Forelimb muscle (tissue), 1 donor: Measurements from ENCODE around the gene PRAME. TPM values are rescaled to one million over a fixed set of nuclear protein-coding genes. Genes with fewer than 3 reads are reported as not detected.
"Not testable (repeated sequence)": the region's sequence is repeated elsewhere in the genome, so short reads cannot be mapped to it uniquely, and the experiment has no call there.

Source experiments
- DNase-seq: peaks from one replicate; pipeline ENCODE4 v3.0.0-alpha.2; 2013; ENCODE audit warnings: low read depth
- polyA plus RNA-seq: library from polyadenylated mRNA; unstranded; fragments of 120-200 nt; gene quantifications from one replicate; pipeline ENCODE4 v1.2.1, GENCODE V29; 2013; ENCODE audit not compliant: insufficient read length

The PRAME gene
- polyA plus RNA-seq, 1 donor, result not detected

DNA sequence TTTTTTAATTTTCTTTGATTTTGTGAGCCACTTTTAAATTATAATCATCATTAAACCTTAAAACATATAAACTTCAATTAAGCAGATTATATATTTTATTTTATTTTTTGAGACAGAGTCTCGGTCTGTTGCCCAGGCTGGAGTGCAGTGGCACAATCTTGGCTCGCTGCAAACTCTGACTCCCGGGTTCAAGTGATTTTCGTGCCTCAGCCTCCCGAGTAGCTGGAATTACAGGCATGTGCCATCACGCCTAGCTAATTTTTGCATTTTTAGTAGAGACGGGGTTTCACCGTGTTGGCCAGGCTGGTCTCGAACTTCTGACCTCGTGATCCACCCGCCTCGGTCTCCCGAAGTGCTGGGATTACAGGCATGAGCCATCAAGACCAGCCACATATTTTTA lies 22.5 kb upstream of the PRAME start:
- DNase-seq, result not testable (repeated sequence)

DNA sequence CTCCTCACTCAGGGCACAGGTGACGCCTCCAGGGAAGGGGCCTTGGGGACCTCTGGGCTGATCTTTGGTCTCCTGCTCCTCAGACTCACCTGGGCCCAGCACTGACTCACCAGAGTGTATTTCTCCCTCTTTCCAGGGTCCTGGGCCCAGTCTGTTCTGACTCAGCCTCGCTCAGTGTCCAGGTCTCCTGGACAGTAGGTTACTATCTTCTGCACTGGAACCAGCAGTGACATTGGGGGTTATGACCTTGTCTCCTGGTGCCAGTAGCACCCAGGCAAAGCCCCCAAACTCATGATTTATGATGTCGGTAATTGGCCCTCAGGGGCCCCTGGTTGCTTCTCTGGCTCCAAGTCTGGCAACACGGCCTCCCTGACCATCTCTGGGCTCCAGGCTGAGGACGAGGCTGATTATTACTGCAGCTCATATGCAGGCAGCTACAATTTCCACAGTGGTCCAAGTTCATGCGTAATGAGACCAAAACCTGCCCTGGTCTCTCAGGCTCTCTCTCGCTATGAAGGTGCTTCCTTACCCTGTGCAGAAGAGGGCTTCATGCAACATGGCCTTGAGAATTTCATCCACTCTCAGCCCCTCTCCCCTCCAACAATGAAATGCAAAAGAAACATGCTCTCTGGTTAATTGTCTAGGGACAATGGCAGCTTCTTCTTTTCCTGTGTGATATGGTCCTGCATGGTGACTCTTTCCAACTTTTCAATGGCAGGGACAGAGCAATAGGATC lies 21.0 kb upstream of the PRAME start:
- DNase-seq, result no peak

DNA sequence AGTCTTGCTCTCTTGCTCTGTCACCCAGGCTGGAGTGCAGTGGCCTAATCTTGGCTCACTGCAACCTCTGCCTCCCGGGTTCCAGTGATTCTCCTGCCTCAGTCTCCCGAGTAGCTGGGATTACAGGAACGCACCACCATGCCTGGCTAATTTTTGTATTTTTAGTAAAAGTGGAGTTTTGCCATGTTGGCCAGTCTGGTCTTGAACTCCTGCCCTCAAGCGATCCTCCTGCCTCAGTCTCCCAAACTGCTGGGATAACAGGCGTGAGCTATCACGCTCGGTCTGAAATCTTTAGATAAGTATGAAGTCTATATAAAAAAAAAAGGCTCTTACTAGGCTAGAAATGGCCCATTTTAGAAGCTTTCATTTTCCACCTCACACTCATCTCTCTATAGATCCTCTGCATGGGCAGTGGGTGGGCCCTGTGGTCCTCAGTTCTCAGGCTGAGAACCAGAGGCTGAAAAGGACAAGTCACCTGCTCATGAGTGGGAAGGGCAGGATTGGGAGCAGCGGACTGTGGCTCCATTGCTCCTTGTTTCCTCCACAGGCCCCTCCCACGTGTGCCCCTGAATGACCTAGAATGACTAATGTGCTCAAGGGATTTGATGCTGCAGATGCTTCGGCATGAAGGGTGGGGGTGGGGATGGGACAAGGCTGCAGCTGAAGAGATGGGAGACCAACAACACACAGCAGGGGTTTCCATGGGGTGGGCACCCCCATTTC lies 19.8 kb upstream of the PRAME start:
- DNase-seq, result no peak

DNA sequence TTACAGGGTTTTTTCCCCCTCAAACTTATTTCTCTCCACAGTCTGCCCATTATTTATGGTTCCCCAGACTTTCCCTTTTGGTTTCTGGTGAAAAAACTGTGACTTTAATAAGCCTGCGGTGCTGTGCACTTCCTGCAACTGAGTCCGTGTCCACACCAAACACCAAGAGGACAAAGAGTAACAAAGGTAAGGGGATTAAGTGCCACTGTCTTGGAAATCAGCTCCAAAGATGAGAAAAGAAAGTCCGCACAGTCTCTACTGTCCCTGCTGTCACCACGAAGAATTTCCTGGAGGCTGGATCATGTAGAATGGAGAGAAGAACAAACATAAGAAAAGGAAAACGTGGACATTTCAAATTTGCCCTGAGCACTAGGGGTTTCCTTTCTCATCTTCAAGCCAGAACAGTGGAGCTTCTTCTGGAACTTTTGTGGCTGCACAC lies 17.9 kb upstream of the PRAME start:
- no peak for DNase-seq

DNA sequence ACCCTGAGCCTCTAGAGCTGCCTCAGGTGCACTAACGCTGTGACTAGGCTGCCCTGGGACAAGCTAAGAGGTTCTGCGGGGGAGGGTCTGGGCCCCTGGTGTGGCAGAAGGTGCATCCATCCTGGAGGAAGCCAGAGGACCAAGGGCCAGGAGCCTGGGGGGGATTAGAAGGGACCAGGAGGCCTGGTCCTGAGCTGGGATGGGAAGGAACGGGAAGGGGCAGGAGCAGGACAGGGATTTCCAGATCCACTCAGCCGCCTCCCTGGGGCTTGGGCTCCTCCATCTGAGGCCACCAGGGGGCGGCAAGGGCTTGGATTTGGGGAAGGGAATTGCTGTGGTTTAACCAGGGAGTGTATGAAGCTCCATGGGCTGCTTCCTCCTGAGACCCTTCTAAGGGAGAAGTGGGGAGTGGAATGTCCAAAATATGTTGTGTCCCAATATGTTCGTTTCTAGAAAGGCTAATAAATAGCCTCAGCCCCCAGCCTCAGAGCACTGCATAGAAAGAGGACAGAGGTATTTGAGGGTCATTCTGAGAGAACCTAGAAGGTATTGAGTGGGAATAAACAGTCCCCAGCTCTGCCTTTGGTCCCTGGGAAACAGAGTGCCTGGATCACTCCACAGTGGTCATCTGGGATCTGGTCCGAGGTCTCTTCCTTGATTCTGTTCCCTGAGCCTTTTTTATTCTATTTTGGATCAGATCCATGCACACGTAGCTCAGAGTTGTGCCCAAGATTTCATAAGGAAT lies 17.4 kb upstream of the PRAME start:
- DNase-seq, result no peak

DNA sequence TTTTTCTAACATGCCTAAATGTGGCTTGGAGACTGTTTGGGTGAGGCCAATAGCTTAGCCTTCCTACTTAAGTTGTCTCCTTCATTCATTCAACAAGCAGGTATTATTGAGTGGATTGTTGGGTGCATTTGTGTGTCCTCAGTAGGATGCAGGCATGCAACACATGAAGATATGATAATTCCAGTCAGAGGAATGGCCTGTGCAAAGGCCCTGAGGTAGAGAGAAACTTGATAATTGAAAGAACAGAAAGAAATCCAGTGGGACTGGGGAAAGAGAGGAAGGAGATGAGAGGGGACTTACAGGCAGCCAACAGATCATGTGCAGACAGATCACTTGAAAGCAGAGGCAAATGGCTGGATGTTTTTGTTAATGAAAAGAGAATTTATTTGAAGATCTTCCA lies 15.3 kb upstream of the PRAME start:
- no peak for DNase-seq

DNA sequence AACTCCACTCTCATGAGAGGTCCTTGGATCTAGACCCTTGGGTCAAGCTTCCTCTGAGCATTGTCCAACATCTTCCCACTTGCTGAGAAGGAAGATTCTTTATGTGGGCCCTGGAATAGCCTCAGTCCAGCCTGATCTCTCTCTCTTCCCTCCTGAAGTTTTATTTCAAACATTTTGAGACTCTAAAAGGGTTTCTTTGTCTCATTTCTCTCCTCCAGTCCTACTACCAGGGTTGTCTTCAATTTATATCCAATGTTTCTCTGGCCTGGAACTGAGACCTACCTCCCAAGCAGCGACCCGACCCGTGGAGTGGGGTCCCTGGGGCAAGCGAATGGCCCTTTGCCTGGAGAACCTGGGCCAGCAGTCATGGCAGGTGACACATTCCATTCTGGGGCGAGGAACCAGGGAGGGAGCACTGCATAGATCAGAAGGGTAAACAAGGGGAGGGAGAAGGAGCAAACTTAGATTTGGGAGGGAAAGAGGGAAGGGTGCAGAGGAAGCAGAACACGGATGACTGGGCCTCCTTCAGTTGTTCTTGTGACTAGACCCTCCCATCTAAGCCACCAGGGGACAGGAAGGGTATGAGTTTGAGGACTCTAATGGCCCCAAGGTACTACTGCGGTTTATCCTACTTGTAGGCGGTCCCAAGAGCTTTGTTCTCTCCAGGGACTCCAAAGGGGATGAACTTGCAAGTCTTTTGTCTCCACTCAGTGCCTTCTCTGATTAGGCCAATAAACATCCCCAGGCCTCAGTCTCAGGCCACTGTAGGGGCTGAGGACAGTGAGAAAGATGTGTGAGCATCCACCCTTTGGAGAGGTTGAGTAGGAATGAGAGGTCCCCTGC lies 14.2 kb upstream of the PRAME start:
- no peak for DNase-seq

DNA sequence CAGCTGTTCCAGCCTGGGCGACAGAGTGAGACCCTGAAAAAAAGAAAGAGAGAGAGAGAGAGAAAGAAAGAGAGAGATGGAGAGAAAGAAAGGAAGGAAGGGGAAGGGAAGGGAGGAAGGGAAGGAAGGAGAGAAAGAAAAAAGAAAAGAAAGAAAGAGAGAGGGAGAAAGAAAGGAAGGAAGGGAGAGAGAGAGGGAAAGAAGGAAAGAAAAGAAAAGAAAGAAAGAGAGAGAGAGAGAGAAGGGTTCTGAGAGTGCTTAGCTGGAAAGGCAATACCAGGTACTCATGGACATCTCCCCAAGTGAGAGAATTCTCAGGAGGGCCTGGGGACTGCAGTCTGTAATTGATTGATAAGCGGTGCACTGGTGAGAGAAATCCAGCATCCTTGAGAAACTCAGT lies 12.8 kb upstream of the PRAME start:
- no peak for DNase-seq

DNA sequence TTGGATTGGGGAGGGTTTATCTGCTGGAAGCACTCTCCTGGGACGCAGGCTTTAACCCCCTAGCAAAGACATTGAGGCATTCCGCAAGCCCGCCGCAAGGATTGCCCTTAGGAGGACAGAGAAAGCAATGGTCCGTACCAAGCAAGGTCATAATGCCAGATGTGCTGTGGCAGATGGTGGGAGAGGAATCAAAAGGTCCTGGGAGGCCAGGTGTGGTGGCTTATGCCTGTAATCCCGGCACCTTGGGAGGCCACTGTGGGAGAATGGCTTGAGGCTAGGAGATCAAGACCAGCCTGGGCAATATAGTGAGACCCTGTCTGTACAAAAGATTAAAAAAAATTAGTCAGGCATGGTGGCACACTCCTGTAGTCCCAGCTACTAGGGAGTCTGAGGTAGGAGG lies 12.4 kb upstream of the PRAME start:
- DNase-seq, result no peak

DNA sequence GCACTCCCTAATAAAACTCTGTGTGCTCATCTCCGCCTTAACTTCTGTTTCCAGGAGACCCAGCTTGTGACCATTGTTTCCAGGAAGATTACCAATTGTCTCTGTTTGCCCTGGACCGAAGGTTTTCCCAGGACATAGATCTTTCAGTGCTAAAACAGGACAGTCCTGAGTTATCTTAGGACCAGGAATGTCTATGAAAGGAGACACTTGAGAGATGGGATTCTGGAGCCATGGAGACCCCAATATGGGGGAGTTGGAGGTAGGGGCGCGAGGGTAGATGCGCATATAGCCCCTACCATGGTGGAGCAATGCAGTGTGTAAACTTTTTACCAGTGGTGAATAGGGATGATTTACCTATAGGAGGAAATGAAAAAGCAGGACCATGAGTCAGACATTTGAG lies 10.2 kb upstream of the PRAME start:
- DNase-seq, result no peak

DNA sequence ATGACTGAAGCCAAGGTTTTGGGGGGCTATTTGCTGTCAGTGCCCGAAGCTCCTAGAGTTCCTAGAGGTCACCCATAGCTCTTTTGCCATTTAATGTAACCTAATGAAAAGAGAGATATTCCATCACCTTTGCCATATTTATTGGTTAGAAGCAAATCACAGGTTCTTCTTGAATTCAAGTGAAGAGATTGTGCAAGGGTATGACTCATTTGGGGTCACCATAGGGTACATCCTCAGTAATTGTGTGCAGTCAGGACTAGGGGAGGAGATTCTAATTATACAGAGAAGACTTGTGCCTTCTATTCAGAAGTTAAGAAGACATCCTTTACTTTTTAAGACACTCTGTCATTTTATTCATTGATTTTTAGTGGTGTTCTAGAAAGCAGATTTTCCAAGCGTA lies 6.9 kb upstream of the PRAME start:
- no peak for DNase-seq

DNA sequence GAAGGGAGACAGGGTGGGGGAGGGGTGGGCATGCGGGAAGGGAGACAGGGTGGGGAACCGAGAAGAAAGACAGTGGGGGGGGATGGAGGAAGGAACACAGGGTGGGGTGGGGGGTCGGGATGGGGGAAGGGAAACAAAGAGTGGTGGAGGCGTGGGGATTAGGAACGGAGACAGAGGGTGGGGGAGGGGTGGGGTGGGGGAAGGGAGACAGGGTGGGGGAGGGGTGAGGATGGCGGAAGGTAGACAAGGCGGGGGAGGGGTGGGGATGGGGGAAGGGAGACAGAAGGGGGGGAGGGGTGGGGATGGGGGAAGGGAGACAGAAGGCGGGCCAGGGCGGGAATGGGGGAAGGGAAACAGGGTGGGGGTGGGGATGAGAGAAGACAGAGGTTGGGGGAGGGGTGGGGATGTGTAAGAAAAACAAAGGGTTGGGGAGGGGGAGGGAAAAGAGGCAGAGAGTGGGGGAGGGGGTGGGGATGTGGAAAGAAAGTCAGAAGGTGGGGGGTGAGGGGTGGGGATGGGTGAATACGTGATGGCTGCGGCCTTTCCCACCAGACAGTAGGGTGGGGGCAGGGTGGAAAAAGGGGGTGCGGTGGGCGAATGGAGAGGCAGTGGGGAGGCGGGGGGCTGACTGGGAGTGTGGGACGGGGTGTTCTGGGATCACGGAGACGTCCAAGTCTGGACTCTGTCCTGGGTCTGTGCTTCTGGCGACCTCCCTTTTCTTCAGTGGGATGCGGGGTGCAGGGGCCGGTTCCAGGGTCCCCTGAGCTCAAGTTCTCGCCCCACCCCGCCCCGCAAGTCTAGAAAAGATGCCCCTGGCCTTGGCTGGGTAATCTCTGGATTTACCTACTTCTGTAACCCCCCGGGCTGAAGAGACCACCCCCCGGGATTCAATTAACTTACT lies 744 bp downstream of the PRAME start:
- no peak for DNase-seq

DNA sequence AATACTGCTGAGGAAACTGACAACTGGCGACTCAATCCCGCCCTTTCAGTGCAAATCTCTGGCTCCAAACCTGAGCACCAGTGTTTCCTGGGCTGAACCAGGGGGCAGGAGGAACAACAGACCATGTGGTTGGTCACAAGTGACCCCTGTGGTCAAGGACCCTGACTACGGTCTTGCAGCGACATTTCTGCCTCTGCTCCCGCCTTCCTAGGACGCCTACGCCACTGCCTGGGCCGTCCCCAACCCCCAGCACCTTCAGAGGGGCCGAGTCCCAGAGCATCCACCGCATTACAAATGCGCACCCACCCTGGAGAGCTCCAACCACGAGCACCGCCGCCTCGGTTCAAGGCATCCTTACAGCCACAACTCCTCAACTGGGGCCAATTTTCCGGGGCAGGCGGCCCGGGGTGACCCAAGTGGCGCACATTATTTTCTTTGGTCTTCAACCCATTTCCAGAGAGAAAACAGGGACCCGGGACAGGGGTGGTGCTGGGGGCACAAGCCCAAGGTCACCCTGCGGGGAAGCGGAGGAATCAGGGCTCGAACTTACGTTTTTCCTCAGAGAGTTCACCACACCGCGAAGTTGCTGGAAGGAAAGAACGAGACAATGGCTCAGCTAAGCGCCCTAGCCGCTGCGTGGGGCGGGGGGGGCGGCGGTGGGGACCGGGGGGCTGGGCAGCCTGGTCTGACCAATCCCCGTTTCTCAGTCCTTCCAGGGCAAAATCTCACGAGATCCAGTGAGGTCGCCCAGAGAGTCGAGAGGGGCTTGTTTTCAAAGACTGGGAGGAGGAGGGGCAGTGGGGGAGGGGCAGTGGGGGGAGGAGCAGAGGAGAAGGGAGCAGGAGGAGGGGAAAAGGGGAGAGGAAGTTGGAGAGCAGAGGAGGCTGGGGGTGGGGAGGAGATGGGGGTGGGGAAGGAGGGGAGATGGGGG lies 1.8 kb downstream of the PRAME start:
- DNase-seq, result no peak

DNA sequence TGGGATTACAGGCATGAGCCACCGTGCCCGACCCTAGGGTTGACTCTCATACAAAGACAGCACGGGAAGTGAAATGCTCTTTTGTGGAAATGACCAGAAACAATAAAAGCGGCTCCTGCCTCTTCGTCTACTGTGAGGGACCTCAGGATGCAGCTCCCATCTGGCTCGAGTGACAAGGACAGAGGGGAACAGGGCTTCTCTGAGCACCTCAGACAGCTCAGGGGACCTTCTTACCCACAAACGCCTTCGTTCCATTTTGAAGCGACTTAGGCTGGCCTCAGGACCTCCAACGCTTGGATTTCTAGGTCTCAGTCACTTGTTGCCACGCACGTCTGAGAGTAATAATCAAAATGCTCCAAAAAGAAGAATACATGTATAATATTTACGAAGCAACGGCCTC lies 2.5 kb downstream of the PRAME start:
- no peak for DNase-seq

DNA sequence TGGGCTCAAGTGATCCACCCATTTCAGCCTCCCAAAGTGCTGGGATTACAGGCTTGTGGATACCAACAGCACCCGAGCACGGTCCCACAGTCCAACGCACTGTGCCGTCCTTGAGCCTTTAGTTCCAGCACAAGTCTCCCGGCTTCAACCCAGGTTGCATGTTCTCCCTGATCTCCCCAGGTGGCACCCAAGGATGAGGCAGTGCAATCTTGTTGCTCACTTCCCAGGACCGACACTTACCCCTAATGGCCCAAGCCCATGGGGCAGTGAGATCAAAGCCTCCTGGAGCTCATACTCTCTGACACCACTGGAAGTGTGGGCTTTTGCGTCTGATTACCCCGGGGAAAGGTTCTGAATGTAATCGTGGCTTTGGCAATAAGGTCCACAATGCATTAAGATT lies 3.5 kb downstream of the PRAME start:
- no peak for DNase-seq

DNA sequence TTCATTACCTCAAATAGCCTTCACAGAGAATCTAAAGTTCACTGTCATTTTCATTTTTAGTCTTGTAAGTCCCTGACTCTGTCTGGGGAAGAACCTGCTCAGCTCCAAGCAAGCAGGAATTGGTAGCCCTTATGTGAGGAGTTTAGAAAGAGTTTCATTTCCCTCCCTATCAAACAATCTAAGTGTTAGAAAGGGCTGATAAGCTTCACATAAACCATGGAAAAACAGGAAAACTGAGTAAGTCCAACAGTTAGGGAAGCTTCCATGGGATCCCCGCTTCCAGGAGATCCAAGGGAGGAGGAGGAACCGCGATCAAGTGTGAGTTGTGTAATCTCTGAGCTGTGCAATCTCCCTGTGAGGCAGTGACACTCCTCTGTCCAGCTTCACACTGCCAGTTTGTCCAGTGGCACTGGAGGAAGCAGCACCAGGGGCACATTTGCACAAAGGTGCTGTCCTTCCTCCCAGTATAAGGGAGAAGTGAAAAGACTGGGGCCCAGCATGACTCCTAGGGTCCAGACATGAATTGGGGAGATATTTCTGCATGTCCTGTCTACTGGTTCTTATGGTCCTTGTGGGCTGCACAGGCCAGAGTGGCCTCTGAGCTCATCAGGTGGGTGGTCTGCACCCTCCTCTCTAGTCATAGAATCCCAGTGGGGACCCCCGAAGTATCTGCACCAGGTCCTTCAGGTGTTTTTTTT lies 4.3 kb downstream of the PRAME start:
- no peak for DNase-seq

DNA sequence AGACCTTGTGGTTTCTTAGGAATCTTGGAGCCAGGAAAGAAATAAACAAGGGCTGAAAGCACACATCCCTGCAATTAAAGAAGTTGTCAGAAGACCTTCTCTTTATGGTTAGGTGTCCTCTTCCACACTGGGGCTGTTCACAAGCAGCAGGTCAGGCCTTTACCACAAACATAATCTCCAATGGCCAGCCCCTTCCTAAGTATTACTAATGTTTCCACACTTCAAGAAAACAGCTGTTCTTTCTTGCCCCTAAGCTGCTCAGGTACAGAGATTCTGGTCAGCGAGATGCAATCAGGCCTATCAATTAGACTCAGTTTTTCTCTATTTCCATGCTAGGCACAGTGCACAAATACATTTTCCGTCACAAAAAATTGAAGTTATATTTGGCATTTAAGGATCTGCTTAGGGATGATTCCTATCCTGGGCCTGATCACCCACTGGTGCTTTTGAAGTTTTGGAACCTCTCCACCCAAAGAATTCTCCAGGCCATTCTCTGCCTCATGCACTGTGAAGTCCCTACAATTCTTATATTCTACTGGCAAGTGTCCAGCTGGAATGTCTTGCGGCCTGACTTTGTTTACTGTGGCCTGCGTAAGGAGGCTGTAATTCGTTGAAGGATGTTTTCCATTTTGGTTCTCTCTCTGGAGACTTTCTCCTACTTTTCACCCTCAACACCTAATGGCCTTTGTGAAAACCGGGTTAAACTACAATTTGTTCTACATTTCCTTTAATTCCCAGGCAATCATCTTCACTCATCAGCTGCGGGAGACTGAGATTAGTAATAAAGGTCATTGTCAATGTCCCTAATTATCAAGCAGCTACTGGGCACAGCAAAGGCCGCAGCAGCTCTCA lies 5.1 kb downstream of the PRAME start:
- no peak for DNase-seq

DNA sequence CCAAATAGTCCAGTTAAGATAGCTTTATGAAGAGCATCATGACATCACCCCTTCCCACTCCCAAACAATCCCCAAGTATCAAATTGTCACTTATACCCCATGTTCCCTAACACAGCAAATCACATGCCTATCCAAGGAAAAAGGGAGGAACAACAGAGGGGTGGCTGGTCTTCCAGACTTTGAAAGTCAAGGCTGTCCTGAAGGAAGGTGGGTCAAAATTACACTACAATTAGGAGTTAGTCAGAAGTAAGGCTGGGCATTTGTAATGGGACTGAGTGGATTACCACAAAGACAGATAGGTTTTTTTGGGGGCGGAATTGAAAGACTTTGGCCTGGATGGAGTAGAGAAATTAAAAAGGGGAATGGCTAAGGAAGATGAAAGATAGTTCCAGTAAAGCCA lies 5.9 kb downstream of the PRAME start:
- no peak for DNase-seq
